HG02759 (cell line): ENCODE results near the gene CHD8.

Experiments used
- ATAC-seq: cut with Tn5 transposase; IDR thresholded peaks from one replicate; pipeline ENCODE4 v1.9.1; 2021; ENCODE audit warnings: mild to moderate bottlenecking, moderate library complexity; ENCODE audit not compliant: unreplicated experiment

CHD8 gene

GRCh38 chr14:21440859-21441258 is 15.1 kb downstream of the CHD8 start:
- ATAC-seq = no peak

GRCh38 chr14:21437063-21437901 is 18.6 kb downstream of the CHD8 start:
- ATAC-seq = peak; percentile 99

GRCh38 chr14:21436567-21437062 is 19.3 kb downstream of the CHD8 start:
- no peak for ATAC-seq

GRCh38 chr14:21431126-21431525 is 24.8 kb downstream of the CHD8 start:
- ATAC-seq = no peak

- no peak for ATAC-seq
These were observed 27.0 kb downstream of the CHD8 start for GRCh38 chr14:21428930-21429329.

- no peak for ATAC-seq
These were observed 29.2 kb downstream of the CHD8 start for GRCh38 chr14:21426692-21427091.

- ATAC-seq = no peak
These were observed 36.4 kb downstream of the CHD8 start for GRCh38 chr14:21419528-21419927.

GRCh38 chr14:21415329-21415728 is 40.6 kb downstream of the CHD8 start:
- no peak for ATAC-seq

GRCh38 chr14:21414137-21414631 is 41.7 kb downstream of the CHD8 start:
- ATAC-seq = peak; percentile 76

GRCh38 chr14:21408147-21408546 is 47.8 kb downstream of the CHD8 start:
- ATAC-seq = no peak

GRCh38 chr14:21406213-21406612 is 49.7 kb downstream of the CHD8 start:
- ATAC-seq = no peak

GRCh38 chr14:21405097-21405496 is 50.8 kb downstream of the CHD8 start:
- no peak for ATAC-seq

- ATAC-seq = no peak
These were observed 56.5 kb downstream of the CHD8 start for GRCh38 chr14:21399311-21399870.

- ATAC-seq = no peak
These were observed 57.0 kb downstream of the CHD8 start for GRCh38 chr14:21398901-21399300.

- ATAC-seq = no peak
These were observed 60.5 kb downstream of the CHD8 start for GRCh38 chr14:21395450-21395849.

GRCh38 chr14:21385188-21385904 is 70.6 kb downstream of the CHD8 start:
- peak; percentile 26 for ATAC-seq

GRCh38 chr14:21384494-21384851 is 71.5 kb downstream of the CHD8 start:
- ATAC-seq = peak; percentile 35

- peak; percentile 94 for ATAC-seq
These were observed 72.0 kb downstream of the CHD8 start, which contains the start of gene SUPT16H for GRCh38 chr14:21383848-21384493. Gene SUPT16H (minus strand): TSS chr14:21384019. CDS start chr14:21383927, 92 bp downstream.

- ATAC-seq = peak; percentile 33
These were observed 72.8 kb downstream of the CHD8 start for GRCh38 chr14:21382886-21383847.

GRCh38 chr14:21382095-21382494 is 73.8 kb downstream of the CHD8 start:
- ATAC-seq = no peak
